ENCODE data around the gene NENF. TPM values are rescaled to one million over a fixed set of nuclear protein-coding genes. Genes with fewer than 3 reads are reported as not detected.

Gene NENF
- polyA plus RNA-seq, 1 of the 3 experiments (the other 2 are of a cell fraction) = 78.7 TPM

DNA sequence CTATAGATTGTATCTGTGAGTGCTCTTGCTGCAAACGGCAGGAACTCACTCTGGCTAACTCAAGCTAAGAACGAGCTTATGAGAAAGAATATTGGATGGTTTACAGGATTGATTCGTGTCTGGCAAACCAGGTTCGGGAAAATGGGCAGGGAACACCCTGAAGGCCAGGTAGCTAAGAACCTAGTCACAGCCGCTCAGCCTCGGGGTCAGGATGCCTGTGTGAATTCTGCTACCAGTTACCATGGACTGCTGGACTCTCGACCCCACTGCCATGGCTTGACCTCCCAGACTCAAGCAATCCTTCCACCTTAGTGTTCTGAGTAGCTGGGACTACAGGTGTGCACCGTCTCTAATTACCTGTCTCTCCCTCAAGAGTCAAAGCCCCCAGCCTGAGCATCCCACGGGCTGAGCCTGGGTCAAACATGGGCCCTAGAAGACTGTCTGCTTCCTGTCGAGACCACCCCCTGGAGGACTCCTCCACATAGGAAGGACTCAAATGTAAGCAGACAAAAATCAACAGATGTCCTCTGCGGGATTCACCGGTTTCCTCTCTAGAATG is 45.8 kb downstream of the NENF start:
- no peaks in the 10 kb centered on the region for H4K20me1 ChIP-seq (ENCODE audit: insufficient read depth)
- no peaks in the 10 kb centered on the region for H3K9me2 ChIP-seq
- no peaks in the 10 kb centered on the region; a peak in 1 of 4 replicates for H3K4me1 ChIP-seq (ENCODE audit: control insufficient read depth in 1 of 2, insufficient read depth in 2 of 2, low read depth in 1 of 2, low read length in 1 of 2)
- no peak overlapping the region for H2AFZ ChIP-seq (ENCODE audit: low read depth)
- ChIA-PET CTCF (interaction anchor here (0.7 to 5.2 kb wide), 22 partner anchors 10 to 516 kb away, joined by 3 to 51 read pairs (median 10); partner anchors contain the start of gene ATF3), POLR2A (interaction anchor here (1.2 kb wide), 1 partner anchor 130 kb away, joined by 5 read pairs; the partner anchor contains the start of gene ATF3)
- no peak overlapping the region for H3K27ac ChIP-seq (ENCODE audit: low read depth in 2 of 2, low read length in 1 of 2)
- TF ChIP-seq EP300 (IDR thresholded peaks at IDR 0.05; ENCODE audit: borderline replicate concordance in 1 of 2, low read depth in 1 of 2, low read length in 1 of 2) = no peak
- DNase-seq = no peak
- H3K27me3 ChIP-seq (ENCODE audit: insufficient read depth) = no peaks in the 10 kb centered on the region; the same call in 1 of the 2 replicates
- no peaks in the 10 kb centered on the region for H3K36me3 ChIP-seq (replicated peaks in 1 of 2; ENCODE audit: control insufficient read depth in 1 of 2, insufficient read depth in 2 of 2, low read length in 1 of 2)
- no peak overlapping the region for H3K4me3 ChIP-seq (ENCODE audit: low read depth in 2 of 2, low read length in 1 of 2)
- H3K4me2 ChIP-seq = no peak overlapping the region
- H3K9me3 ChIP-seq = no peaks in the 10 kb centered on the region
- H3K79me2 ChIP-seq (ENCODE audit: insufficient read depth) = no peaks in the 10 kb centered on the region
- H3F3A ChIP-seq (replicated peaks; ENCODE audit: insufficient read depth) = no peaks in the 10 kb centered on the region
- 70% methylated on average over 12 of the region's 12 CpGs for WGBS (ENCODE audit: low lambda C conversion rate)
- H3K9ac ChIP-seq = no peak overlapping the region

- H4K20me1 ChIP-seq (ENCODE audit: insufficient read depth) = no peaks in the 10 kb centered on the region
- H3K79me2 ChIP-seq (ENCODE audit: insufficient read depth) = no peaks in the 10 kb centered on the region
- TF ChIP-seq, protein P1, sequence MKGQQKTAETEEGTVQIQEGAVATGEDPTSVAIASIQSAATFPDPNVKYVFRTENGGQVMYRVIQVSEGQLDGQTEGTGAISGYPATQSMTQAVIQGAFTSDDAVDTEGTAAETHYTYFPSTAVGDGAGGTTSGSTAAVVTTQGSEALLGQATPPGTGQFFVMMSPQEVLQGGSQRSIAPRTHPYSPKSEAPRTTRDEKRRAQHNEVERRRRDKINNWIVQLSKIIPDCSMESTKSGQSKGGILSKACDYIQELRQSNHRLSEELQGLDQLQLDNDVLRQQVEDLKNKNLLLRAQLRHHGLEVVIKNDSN (IDR thresholded peaks at IDR 0.05; ENCODE audit: borderline replicate concordance, low read depth) = no peak
- no peak for TF ChIP-seq IRF3 (IDR thresholded peaks at IDR 0.05; ENCODE audit: low read depth, low read length)
- no peak for TF ChIP-seq JUND (IDR thresholded peaks at IDR 0.05)
- no peak for TF ChIP-seq GATA2 (CRISPR knock-in tag; IDR thresholded peaks at IDR 0.05)
- no peak for TF ChIP-seq EP300 (IDR thresholded peaks at IDR 0.05; ENCODE audit: borderline replicate concordance in 1 of 2, low read depth in 1 of 2, low read length in 1 of 2)
- no peak for TF ChIP-seq RCOR1 (IDR thresholded peaks at IDR 0.05; ENCODE audit: low read length)
- TF ChIP-seq YY1 (IDR thresholded peaks at IDR 0.05; ENCODE audit: low read depth) = no peak
- TF ChIP-seq, protein P2, sequence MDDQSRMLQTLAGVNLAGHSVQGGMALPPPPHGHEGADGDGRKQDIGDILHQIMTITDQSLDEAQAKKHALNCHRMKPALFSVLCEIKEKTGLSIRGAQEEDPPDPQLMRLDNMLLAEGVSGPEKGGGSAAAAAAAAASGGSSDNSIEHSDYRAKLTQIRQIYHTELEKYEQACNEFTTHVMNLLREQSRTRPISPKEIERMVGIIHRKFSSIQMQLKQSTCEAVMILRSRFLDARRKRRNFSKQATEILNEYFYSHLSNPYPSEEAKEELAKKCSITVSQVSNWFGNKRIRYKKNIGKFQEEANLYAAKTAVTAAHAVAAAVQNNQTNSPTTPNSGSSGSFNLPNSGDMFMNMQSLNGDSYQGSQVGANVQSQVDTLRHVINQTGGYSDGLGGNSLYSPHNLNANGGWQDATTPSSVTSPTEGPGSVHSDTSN (IDR thresholded peaks at IDR 0.05) = no peak
- no peak for TF ChIP-seq TAF1 (IDR thresholded peaks at IDR 0.05; ENCODE audit: borderline replicate concordance, low read depth, low read length)
- no peak for TF ChIP-seq FOSL2 (IDR thresholded peaks at IDR 0.05; ENCODE audit: borderline replicate concordance, low read depth)
- no peak for TF ChIP-seq ZBTB33 (IDR thresholded peaks at IDR 0.05; ENCODE audit: borderline replicate concordance, low read depth)
- TF ChIP-seq ELF1 (IDR thresholded peaks at IDR 0.05) = no peak
- TF ChIP-seq RXRA (IDR thresholded peaks at IDR 0.05; ENCODE audit: borderline replicate concordance, low read depth) = no peak
- TF ChIP-seq MXI1 (IDR thresholded peaks at IDR 0.05; ENCODE audit: low read depth, low read length) = no peak
- no peak for TF ChIP-seq NFIC (IDR thresholded peaks at IDR 0.05; ENCODE audit: borderline replicate concordance)
- TF ChIP-seq SIN3A (IDR thresholded peaks at IDR 0.05; ENCODE audit: borderline replicate concordance, low read depth, low read length) = no peak
- no peak for TF ChIP-seq USF2 (IDR thresholded peaks at IDR 0.05; ENCODE audit: borderline replicate concordance, low read depth, low read length)
- no peak for TF ChIP-seq RFX5 (IDR thresholded peaks at IDR 0.05; ENCODE audit: low read length)
- no peak for TF ChIP-seq TEAD4 (IDR thresholded peaks at IDR 0.05; ENCODE audit: borderline replicate concordance, insufficient read depth)
- H2AFZ ChIP-seq (ENCODE audit: low read depth) = no peak overlapping the region
- no peaks in the 10 kb centered on the region; the same call in 1 of the 2 replicates for H3K27me3 ChIP-seq (ENCODE audit: insufficient read depth)
- H3K9me2 ChIP-seq = no peaks in the 10 kb centered on the region
- no peak for DNase-seq
- no peaks in the 10 kb centered on the region for H3K36me3 ChIP-seq (replicated peaks in 1 of 2; ENCODE audit: control insufficient read depth in 1 of 2, insufficient read depth in 2 of 2, low read length in 1 of 2)
- H3K9ac ChIP-seq = no peak overlapping the region
- no peaks in the 10 kb centered on the region for H3F3A ChIP-seq (replicated peaks; ENCODE audit: insufficient read depth)
- WGBS (ENCODE audit: low lambda C conversion rate) = 83% methylated on average over 7 of the region's 7 CpGs
- H3K4me2 ChIP-seq = no peak overlapping the region
- H3K4me1 ChIP-seq (ENCODE audit: control insufficient read depth in 1 of 2, insufficient read depth in 2 of 2, low read depth in 1 of 2, low read length in 1 of 2) = no peaks in the 10 kb centered on the region; a peak in 1 of 4 replicates
- H3K4me3 ChIP-seq (ENCODE audit: low read depth in 2 of 2, low read length in 1 of 2) = no peak overlapping the region
- no peaks in the 10 kb centered on the region for H3K9me3 ChIP-seq
- POLR2A ChIA-PET = interaction anchor here (1.2 kb wide), 1 partner anchor 129 kb away, joined by 5 read pairs; the partner anchor contains the start of gene ATF3
- no peak overlapping the region for H3K27ac ChIP-seq (ENCODE audit: low read depth in 2 of 2, low read length in 1 of 2)
- CTCF ChIA-PET = interaction anchor here (0.7 to 5.2 kb wide), 10 partner anchors 19 to 303 kb away, joined by 3 to 51 read pairs (median 8); partner anchors contain the start of gene ATF3
Observed at GRCh38 chr1:212479188-212479587, 46.5 kb downstream of the NENF start.

Measured in SK-N-SH (cell line).